GM18907 (cell line): ENCODE data around the gene DEGS2.
"Not testable (repeated sequence)": the region's sequence is repeated elsewhere in the genome, so short reads cannot be mapped to it uniquely, and the experiment has no call there.

Experiments used
- ATAC-seq: cut with Tn5 transposase; IDR thresholded peaks from one replicate; pipeline ENCODE4 v1.9.1; 2021; ENCODE audit warnings: mild to moderate bottlenecking, moderate library complexity; ENCODE audit not compliant: unreplicated experiment

DEGS2 gene

DNA sequence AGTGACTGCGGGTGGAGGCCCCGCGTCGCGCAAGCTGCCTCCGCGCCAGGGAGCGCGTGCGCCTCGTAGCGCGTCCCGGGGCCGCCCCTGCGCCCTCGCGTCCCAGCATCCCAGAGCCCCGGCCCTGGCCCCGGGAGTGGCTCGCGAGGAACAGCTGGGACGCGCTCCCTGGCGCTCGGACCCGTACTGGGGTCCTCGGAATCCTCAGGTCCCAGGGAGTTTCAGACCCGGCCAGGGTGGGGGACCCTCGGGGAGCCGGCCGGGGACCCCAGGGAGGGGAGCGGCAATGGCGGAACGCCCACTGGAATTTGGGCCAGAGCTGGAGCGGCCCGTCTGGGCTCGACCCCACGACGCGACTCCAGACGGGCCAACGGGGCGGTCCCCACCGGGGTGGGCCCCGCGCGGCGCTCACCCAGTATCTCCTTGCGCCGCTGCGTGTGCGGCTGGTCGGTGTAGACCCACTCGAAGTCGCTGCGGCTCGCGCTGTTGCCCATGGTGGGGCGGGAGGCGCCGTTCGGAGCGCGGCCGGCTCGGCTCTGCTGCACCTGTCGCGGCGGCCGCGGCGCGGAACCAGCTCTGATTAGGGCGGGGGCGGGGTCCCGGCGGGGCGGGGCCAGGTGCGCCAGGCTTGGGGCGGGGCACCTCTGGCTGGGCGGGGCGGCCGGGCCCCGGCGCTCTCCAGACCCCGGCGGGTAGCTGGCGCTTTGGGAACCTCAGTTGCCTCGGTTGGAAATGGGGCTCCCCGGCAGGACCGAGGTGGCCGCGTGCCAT is at the start of gene DEGS2:
TSS of gene DEGS2 (minus strand) at position 552 of the 771 bp plus-strand sequence. CDS start at position 494, 58 bp downstream.
- peak; percentile 45 for ATAC-seq

DNA sequence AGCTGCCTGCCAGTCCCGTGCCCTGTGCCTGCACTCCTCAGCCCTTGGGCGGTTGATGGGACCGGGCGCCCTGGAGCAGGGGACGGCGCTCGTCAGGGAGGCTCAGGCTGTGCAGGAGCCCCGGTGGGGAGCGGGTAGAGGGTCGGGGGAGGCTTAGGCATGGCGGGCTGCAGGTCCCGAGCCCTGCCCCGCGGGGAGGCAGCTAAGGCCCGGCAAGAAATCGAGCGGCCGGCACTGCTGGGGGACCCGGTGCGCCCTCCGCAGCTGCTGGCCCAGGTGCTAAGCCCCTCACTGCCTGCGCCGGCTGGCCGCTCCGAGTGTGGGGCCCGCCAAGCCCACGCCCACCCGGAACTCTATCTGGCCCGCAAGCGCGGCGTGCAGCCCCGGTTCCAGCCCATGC is 48.7 kb upstream of the DEGS2 start:
- not testable (repeated sequence) for ATAC-seq

DNA sequence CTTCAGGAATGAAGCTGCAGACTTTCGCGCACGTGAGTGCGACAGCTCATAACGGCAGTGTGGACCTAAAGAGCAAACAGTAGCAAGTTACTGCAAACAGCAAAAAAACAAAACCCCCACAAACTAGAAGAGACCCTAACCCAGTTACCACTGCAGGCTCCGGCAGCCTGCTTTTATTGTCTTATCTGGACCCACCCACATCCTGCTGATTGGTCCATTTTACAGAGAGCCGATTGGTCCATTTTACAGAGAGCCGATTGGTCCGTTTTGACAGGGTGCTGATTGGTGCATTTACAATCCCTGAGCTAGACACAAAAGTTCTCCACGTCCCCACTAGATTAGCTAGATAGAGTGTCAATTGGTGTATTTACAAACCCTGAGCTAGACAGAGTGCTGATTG is 48.1 kb upstream of the DEGS2 start:
- not testable (repeated sequence) for ATAC-seq

GRCh38 chr14:100204835-100205167 is 45.4 kb upstream of the DEGS2 start:
- not testable (repeated sequence) for ATAC-seq

DNA sequence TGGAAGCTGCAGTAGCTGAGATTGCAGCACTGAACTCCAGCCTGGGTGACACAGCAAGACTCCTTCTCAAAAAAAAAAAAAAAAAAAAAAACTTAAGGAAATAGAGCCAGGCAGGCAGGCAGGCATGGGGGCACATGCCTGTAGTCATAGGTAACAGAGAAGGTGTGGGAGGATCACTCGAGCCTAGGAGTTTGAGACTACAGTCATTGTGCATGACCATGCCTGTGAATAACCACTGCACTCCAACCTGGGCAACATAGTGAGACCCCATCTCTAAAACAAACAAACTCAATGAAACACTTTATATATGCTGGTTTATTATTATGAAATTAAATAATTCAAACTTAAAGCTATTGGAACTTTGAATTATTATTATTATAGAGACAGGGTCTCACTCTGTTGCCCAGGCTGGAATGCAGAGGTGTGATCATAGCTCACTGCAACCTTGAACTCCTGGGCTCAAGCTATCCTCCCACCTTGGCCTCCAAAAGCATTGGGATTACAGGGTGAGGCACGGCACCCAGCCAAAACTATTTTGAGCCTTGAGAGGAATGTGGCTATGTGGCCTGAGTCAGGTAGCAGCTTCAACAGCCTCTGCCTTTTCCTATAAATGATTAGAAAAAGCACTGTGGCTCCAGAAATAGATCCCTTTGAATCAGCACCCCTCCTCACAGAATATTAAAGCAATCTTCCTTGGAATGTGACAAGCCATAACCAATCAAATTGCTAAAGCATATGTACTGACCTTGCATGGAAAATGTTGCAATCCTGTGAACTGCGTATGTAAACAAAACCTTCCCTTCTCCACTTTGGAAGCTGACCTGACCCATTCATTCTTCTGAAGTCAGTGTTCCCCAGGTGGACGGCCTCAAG is 44.8 kb upstream of the DEGS2 start:
- no peak for ATAC-seq

DNA sequence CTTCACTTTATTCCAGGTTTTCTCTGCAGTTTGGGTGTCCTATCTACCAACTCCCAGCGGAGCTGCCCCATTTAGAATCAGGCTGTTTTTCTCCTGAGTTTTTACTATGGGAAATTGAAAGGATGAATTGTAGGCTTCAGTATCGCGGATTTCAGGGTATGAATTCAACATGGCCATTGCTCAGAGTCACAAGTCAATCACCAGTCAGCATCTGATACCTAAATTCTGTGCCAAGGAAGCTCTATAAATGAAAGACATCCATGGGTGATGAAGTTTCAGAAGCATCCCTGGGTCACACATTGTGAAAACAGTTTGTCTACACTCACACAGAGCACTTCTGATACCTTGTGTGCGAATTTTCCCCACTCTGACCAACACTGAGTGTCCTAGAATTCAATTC is 43.7 kb upstream of the DEGS2 start:
- ATAC-seq: no peak

DNA sequence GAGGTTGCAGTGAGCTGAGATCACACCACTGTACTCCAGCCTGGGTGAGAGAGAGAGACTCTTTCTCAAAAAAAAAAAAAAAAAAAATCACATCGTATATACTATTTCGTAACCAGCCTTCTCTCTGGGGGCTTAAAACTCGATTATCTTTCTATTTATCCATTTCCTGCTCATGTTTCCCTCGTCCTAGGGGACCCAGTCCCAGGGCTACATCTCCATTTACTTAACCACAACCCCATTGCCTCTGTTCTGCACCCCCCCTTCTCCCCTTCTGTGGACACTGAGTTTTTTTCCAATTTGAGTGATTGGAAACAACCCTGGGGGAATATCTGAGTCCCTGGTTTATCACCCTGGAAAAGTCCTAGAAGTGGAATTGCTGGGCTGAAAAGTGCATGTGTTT is 43.3 kb upstream of the DEGS2 start:
- ATAC-seq: no peak

- no peak for ATAC-seq
These were observed 42.3 kb upstream of the DEGS2 start for GRCh38 chr14:100201701-100202100.

- ATAC-seq: no peak
These were observed 40.9 kb upstream of the DEGS2 start for GRCh38 chr14:100200311-100200710.

- no peak for ATAC-seq
These were observed 39.9 kb upstream of the DEGS2 start for GRCh38 chr14:100199240-100199860.

- no peak for ATAC-seq
These were observed 34.2 kb upstream of the DEGS2 start for GRCh38 chr14:100193417-100194357.

GRCh38 chr14:100192672-100193416 is 33.4 kb upstream of the DEGS2 start:
- peak; percentile 99 for ATAC-seq

- no peak for ATAC-seq
These were observed 32.8 kb upstream of the DEGS2 start for GRCh38 chr14:100192250-100192671.

DNA sequence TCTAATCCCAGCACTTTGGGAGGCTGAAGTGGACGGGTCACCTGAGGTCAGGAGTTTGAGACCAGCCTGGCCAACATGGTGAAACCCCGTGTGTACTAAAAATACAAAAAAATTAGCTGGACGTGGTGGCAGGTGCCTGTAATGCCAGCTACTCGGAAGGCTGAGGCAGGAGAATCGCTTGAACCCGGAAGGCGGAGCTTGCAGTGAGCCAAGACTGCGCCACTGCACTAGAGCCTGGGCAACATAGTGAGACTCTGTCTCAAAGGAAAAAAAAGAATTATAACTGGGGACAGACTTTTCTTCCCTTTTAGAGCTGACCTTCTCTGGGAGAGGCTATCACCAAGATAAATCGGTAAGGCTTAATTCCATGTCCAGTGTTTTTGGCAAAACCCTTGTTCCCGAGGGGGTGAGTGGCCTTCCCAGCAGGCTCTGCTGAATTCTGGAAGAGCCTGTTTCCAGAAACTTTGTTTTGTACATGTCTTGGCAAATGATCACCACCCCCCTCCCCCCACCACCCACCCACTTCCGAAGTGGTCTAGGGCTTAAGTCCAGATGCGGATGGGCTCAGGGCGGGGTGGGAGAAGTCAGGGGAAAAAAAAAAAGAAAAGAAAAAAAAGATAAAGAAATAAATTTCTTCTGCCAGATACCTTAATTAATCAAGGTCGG is 32.3 kb upstream of the DEGS2 start:
- ATAC-seq: no peak

DNA sequence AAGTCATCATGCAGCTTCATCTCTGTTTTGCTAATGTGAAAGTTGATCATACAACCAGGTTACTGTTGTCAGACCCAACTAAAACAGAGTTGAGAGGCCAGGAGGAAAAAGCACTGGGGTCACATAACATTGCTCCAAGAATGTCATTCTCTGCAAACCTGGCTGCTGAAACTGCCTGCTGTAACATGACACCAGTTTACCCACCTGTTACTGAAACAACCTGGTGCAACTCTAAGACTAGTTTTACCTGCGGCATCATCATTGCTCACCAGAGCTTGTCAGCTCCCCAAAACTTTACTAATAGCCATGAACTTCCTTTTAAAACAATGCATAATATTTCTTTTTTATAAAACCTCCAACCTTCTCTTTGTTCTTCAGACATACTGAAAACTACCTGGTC is 30.7 kb upstream of the DEGS2 start:
- ATAC-seq: no peak

DNA sequence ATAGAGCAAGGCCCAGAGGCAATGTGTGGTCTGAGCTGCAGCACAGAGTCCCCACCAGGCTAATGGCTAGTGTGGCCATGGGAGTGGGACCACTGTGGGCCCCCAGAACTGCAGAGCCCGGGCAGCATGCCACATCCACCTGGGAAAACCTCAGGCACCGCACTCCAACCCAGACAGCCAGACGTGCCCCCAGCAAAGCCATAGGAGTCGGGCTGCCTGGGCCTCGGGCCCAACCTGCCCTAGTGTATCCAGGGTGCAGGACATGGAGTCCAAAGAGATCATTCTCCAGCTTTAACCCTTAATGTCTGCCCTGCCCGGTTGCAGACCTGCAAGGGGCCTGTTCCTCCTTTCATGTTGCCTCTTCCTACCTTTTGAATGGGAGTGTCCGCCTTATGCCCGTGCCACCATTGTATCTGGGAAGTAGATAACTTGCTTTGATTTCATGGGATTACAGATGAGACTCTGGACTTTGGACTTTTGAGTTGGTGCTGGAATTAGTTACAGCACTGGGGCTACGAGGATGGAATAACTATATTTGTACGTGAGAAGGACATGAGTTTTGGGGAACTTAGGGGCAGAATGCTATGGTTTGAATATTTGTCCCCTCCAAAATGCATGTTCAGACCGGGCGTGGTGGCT is 29.1 kb upstream of the DEGS2 start:
- ATAC-seq: no peak

- ATAC-seq: no peak
These were observed 27.9 kb upstream of the DEGS2 start for GRCh38 chr14:100187247-100187833.

- not testable (repeated sequence) for ATAC-seq
These were observed 22.6 kb upstream of the DEGS2 start for GRCh38 chr14:100181876-100182551.
